Stimulated activated CD4-positive, alpha-beta T cell treated with anti-CD3 and anti-CD28 coated beads, Interleukin-2, amount 100 ng/mL, for 24 hours (primary cell): Measurements from ENCODE around the gene SLC45A3.

Experiments used
- DNase-seq, 2 donors: peaks; one replicate each; pipeline ENCODE4 v3.0.0-alpha.2; 2020

Gene SLC45A3

GRCh38 chr1:205699416-205699815, 19.1 kb upstream of the SLC45A3 start:
- no peak for DNase-seq

- DNase-seq, result no peak
Measured at GRCh38 chr1:205698921-205699320, 18.6 kb upstream of the SLC45A3 start.

GRCh38 chr1:205693421-205693991, 13.2 kb upstream of the SLC45A3 start:
- DNase-seq, result no peak

DNA sequence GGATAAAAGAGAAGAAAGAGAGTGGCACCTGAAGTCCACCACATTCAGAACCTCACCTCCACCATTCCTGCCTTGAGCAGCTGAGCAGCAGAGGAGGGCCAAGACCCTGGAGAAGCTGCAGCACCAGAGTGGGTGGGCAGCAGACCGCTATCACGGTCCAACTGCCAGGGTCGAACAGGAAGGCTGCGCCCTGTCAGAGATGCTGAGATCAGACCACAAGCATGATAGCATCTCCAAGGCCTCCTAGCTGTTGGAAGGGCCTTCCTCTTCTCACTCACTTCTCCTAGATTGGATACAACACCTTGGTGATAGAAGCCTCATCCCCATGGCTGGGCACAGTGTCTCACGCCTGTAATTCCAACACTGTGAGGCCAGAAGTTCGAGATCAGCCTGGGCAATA, 12.1 kb upstream of the SLC45A3 start:
- no peak for DNase-seq

DNA sequence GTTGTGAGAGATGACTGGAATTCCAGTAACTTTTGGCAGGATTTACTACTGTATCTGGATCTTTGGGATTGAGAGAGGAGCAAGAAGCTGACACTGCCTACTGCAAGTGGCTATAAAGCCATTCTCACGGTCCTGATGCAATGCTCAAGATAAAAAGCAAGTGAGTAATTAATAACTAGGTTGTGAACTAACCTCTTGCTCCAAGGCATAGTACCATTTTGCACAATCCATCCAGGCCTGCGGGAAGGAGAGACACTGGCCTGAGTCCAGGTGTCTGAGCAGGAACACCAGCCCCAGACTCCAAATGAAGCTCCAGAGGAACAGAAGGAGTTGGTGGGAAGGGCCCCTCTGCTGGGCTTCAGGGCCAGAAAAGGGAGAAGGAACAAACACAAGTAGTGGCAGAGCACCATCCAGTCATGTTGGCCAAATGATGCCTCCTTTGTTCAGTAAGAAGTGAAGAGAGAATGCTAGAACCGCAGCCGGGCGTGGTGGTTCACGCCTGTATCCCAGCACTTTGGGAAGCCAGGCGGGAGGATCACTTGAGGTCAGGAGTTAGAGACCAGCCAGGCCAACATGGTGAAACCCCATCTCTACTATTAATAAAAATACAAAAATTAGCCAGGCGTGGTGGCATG, 9.9 kb upstream of the SLC45A3 start:
- no peak for DNase-seq

- DNase-seq, result no peak
Measured at GRCh38 chr1:205689479-205689878, 9.2 kb upstream of the SLC45A3 start.

DNA sequence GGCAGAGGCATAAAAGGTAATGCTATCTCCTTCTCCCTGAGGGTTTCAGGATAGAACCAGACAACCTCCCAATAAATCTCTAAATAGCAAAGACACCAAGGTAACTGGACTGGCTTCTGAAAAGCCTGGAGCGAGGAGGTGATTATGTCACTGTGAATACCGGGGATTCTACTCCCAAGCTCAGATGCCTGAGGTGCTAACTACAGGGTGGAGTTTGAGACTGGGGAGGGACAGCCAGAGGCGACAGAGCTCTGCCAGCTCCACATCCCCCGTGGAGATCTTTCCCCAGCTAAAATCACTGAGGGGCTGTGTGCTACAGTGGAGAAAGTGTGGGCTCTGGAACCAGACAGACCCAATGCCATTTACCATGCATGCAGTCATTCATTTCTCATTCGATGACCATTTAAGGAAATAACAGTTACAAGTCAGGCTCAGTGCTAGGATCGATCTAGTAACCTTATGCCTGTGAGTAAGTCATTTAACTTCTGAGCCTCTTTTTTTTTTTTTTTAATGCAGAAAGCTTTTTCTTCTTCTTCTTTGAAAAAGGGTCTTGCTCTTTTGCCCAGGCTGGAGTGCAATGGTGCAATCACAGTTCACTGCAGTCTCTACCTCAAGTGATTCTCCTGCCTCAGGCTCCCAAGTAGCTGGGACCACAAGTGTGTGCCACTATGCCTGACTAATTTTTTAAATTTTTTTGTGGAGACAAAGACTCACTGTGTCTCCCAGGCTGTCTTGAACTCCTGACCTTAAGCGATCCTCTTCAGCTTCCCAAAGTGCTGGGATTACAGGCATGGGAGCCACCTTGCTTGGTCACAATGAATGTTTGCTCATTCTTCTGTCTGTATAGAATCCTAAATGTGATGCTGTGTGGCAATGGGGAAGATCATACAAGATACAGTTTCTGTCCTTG, 8.1 kb upstream of the SLC45A3 start:
- DNase-seq, result no peak

DNA sequence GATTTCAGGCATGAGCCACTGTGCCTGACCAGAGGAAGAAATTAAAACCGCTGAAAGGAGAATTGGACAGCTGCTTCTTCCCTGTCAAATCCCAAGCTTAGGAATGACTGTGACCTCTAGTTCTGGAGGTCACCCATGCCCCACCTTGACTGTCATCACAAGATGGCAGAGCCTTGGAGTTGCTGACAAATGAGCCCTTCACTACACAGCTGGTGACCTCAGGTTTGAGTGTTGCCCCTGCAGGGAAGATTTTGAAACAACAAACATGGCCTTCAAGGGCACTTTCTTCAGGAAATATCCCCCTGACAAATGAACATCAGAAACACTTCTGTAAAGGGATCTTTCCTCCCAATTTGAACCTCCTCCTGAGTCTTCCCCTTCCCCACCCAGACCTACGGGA, 6.9 kb upstream of the SLC45A3 start:
- DNase-seq, result no peak

- no peak for DNase-seq
Measured at GRCh38 chr1:205681364-205681763, 1.1 kb upstream of the SLC45A3 start.

- DNase-seq, result no peak
Measured at GRCh38 chr1:205678286-205679111, 1.8 kb downstream of the SLC45A3 start.

DNA sequence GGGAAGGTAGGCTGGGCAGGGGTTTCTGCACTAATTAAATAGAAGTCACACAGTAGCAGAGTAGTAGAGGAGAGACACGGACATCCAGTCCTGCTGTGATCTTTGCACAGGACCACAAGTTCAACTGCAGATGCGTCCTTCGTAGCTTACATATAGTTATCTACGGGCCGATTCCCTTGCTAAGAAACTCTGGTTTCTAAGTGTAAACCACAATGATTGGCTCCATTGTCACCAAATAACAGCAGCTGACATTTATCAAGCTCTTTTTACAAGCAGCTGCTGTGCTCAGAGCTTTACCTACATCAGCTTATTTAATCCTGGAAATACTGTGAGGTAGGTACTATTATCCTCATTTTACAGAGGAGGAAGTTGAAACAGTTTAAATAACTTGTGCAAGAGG, 3.1 kb downstream of the SLC45A3 start:
- no peak for DNase-seq

DNA sequence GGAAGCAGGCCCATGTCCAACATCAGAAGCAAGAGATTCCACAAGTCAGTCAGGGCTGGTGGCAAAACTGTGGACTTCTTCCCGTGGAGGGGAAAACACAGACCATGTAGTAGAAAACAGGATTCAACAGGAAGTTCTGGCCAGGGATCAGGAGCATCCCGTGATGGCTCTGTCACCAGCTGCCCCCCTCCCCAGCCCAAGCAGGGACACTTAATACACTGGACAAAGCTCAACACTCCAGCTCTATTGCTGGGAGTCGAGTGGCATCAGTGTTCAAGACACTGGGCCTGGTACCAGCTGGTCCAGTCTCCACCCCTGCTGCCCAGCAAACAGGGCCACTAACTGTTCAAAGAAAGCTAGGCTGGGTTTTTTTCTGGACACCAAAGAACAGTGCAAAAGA, 3.7 kb downstream of the SLC45A3 start:
- DNase-seq, result no peak

GRCh38 chr1:205676002-205676401, 4.3 kb downstream of the SLC45A3 start:
- no peak for DNase-seq

GRCh38 chr1:205675247-205675646, 5.1 kb downstream of the SLC45A3 start:
- no peak for DNase-seq

- no peak for DNase-seq
Measured at GRCh38 chr1:205672970-205673369, 7.3 kb downstream of the SLC45A3 start.

DNA sequence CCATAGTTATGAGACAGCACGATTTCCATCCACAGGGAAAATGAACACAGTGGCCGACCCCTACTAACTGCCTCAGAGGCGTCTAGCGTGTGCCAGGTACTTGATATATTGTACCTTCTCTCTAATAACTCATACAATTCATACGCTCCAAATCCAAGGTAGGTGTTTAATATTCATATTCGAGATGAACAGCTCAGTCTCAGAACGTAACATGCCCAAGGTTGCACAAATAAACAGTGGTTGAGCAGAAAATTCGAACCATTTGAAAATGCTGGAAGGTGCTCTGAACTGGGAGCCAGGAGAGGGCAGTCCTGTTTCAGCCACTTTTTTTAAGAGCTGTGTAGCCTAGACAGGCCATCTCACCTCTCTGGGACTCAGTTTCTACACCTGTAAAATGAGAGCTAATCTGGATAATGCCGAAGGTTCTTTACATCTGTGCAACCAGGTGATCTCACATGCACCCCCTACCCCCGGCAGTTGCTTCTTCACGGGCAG, 7.9 kb downstream of the SLC45A3 start:
- DNase-seq, result no peak

- no peak for DNase-seq
Measured at GRCh38 chr1:205670611-205671430, 9.5 kb downstream of the SLC45A3 start.

DNA sequence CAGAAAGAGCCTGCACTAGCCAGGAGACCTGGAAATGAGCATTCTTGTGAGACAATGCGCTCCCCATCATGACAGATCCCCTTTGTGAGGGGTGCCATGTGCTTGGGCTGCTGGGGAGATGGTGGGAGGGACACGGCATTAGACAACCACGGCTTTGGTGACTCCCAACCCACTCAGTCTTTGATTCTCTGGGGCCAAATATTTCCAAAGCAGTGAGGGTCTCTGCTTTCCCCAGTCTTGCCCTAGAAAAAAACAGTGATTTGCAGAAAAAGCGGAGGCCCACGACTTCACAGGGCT, 10.2 kb downstream of the SLC45A3 start:
- DNase-seq, result no peak

DNA sequence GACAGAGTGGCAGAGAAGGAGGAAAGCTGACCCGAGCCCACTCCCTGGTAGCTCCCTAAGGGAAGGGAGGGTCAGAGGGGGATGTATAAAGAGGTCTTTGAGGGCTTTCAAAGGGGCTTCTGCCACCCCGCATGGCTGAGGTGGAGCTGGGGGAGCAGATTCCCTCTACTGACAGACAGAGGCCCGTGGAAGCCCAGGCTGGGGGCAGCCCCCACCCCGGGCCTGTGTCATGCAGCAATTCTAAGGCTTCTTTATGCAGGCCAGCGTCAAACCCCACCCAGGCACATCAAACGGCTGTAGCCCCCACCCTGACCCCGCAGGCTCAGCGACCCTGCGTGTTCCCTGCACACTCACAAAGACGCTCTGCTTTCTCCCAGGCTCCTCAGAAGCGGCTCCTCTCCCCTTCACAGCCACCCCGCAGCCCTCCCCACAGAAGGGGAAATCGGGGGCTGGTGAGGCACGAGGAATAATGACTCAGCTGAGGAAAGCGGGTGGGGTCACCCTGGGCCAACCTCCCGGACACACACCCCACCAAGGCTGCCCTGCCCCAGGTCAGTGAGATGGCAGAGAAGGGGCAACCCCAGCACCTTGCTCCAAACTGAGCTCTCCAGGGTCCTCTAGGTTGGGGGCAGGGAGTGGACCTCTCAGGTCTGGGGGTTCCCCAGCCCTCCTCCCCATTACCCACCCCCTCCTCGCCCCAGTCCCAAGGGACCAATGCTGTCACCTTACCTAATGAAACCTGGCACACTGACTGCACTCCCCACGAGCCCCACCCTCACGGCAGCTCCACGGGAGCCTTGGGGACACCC, 10.8 kb downstream of the SLC45A3 start:
- DNase-seq, result no peak

DNA sequence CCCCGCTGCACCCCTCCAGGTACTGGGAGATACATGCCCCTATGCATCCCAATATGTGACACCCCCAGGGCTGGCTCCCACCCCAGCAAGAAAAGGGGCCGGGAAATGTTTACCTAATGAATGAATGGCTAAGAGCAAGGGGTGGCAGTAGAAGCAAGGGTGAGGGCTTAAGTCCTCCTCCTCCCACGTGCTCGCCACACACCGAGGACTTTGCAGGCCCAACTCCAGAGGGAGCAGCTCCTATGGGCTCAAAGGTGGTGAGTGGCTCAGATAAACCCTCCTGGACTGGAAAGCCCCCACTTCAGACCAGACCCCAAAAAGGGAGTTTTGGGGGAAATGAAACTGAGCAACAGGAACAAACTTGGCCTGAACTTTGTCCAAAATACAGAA, 11.4 kb downstream of the SLC45A3 start:
- no peak for DNase-seq

GRCh38 chr1:205667909-205668643, 12.2 kb downstream of the SLC45A3 start:
- DNase-seq, result no peak
